H1 (cell line): ENCODE results near the gene BAK1.

Source experiments
- BRCA1 ChIP-seq: IDR thresholded peaks from 2 replicates; pipeline ENCODE4 v1.6.1; 2012; ENCODE audit warnings: low read depth, low read length, improper control_type of control experiment
- CHD1 ChIP-seq: IDR thresholded peaks from 2 replicates; pipeline ENCODE4 v1.6.1; 2012; ENCODE audit warnings: low read depth, low read length, improper control_type of control experiment
- CHD2 ChIP-seq: IDR thresholded peaks from 2 replicates; pipeline ENCODE4 v1.6.1; 2012; ENCODE audit warnings: low read length, improper control_type of control experiment
- CREB1 ChIP-seq: IDR thresholded peaks from 2 replicates; pipeline ENCODE4 v1.6.1; 2012; ENCODE audit warnings: inconsistent platforms
- EP300 ChIP-seq, 2 experiments: IDR thresholded peaks; 1 replicate in 1 of 2; 2 replicates in 1 of 2; pipeline ENCODE4 v1.6.1; 2011 to 2012; ENCODE audit warnings: low read depth in 2 of 2, low read length in 2 of 2, mild to moderate bottlenecking in 2 of 2, borderline replicate concordance in 1 of 2, inconsistent platforms in 1 of 2, moderate library complexity in 1 of 2
- EZH2 ChIP-seq: fragments of 200-600 bp; sonication (generic); IDR thresholded peaks from 2 replicates; pipeline ENCODE4 v1.7.1; 2012; ENCODE audit warnings: low read depth, mild to moderate bottlenecking, moderate library complexity, low read length, inconsistent platforms; ENCODE audit not compliant: severe bottlenecking
- JUN ChIP-seq: IDR thresholded peaks from 2 replicates; pipeline ENCODE4 v1.6.1; 2011; ENCODE audit warnings: low read depth, mild to moderate bottlenecking, improper control_type of control experiment, low read length
- NRF1 ChIP-seq: IDR thresholded peaks from 2 replicates; pipeline ENCODE4 v1.6.1; 2011; ENCODE audit warnings: mild to moderate bottlenecking, low read depth, low read length, improper control_type of control experiment
- POLR2A ChIP-seq, 2 experiments: IDR thresholded peaks; 1 replicate in 1 of 2; 2 replicates in 1 of 2; pipeline ENCODE4 v1.6.1; 2011; ENCODE audit warnings: low read depth in 2 of 2, low read length in 2 of 2, mild to moderate bottlenecking in 2 of 2; ENCODE audit errors: control extremely low read depth in 1 of 2
- POLR2AphosphoS5 ChIP-seq: IDR thresholded peaks from 2 replicates; pipeline ENCODE4 v1.6.1; 2011; ENCODE audit warnings: low read depth, low read length
- RAD21 ChIP-seq, 2 experiments: IDR thresholded peaks in 1 of 2; conservative IDR thresholded peaks in 1 of 2; 2 replicates each; pipeline ENCODE4 v1.6.1; 2011; ENCODE audit warnings: low read depth in 2 of 2, low read length in 2 of 2, improper control_type of control experiment in 1 of 2, inconsistent platforms in 1 of 2, mild to moderate bottlenecking in 1 of 2, moderate library complexity in 1 of 2
- YY1 ChIP-seq: IDR thresholded peaks from 2 replicates; pipeline ENCODE4 v1.6.1; 2011; ENCODE audit warnings: low read depth, mild to moderate bottlenecking, low read length
- TF ChIP-seq, protein P1 (sequence below), 3 experiments: IDR thresholded peaks; 1 replicate in 2 of 3; 2 replicates in 1 of 3; pipeline versions ENCODE4 v1.5.1 to v1.6.1; 2011; ENCODE audit warnings: low read length in 3 of 3, mild to moderate bottlenecking in 3 of 3, inconsistent platforms in 2 of 3, low read depth in 1 of 3, moderate library complexity in 1 of 3; ENCODE audit not compliant: insufficient read depth in 1 of 3; ENCODE audit errors: control extremely low read depth in 1 of 3

DNA sequence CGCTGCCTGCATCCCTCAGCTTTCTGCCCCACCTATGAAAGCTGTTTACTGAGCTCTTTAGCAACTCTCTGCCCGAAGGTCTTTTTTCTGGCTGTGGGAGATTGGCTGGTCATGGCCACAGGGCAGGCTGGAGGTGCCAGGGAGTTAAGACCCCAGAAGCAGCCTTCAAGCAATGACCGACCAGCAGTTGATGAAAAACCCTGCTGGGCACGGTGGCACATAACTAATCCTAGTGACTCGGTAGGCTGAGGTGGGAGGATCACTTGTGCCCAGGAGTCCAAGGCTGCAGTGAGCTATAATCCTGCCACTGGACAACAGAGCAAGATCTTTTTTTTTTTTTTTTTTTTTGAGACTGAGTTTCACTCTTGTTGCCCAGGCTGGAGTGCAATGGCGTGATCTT is 20.7 kb upstream of the BAK1 start:
- no peak for TF ChIP-seq CREB1
- TF ChIP-seq POLR2A (IDR thresholded peaks at IDR 0.05; ENCODE audit: control extremely low read depth in 1 of 2, low read depth in 2 of 2, low read length in 2 of 2): no peak
- TF ChIP-seq, protein P1, sequence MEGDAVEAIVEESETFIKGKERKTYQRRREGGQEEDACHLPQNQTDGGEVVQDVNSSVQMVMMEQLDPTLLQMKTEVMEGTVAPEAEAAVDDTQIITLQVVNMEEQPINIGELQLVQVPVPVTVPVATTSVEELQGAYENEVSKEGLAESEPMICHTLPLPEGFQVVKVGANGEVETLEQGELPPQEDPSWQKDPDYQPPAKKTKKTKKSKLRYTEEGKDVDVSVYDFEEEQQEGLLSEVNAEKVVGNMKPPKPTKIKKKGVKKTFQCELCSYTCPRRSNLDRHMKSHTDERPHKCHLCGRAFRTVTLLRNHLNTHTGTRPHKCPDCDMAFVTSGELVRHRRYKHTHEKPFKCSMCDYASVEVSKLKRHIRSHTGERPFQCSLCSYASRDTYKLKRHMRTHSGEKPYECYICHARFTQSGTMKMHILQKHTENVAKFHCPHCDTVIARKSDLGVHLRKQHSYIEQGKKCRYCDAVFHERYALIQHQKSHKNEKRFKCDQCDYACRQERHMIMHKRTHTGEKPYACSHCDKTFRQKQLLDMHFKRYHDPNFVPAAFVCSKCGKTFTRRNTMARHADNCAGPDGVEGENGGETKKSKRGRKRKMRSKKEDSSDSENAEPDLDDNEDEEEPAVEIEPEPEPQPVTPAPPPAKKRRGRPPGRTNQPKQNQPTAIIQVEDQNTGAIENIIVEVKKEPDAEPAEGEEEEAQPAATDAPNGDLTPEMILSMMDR (IDR thresholded peaks at IDR 0.05; ENCODE audit: control extremely low read depth in 1 of 3, insufficient read depth in 1 of 3, low read depth in 1 of 3, low read length in 3 of 3): no peak
- no peak for TF ChIP-seq POLR2AphosphoS5
- TF ChIP-seq EP300 (IDR thresholded peaks at IDR 0.05; ENCODE audit: borderline replicate concordance in 1 of 2, low read depth in 2 of 2, low read length in 2 of 2): no peak
- TF ChIP-seq NRF1: no peak
- TF ChIP-seq EZH2: no peak
- no peak for TF ChIP-seq JUN
- TF ChIP-seq CHD1: no peak
- no peak for TF ChIP-seq BRCA1
- TF ChIP-seq CHD2: no peak
- TF ChIP-seq RAD21 (IDR thresholded peaks at IDR 0.05 in 1 of 2, conservative IDR thresholded peaks at IDR 0.05 in 1 of 2; ENCODE audit: low read depth in 2 of 2, low read length in 2 of 2): no peak
- no peak for TF ChIP-seq YY1
